Upper lobe of left lung (tissue), 4 donors: ENCODE measurements around the gene GSG1.

ENCODE experiments used
- EP300 ChIP-seq, 4 donors: sonication (generic); formaldehyde crosslinking; IDR thresholded peaks; one replicate each; pipeline ENCODE4 v1.5.1; 2017; ENCODE audit warnings: antibody characterized with exemption in 4 of 4, control low read depth in 2 of 4
- TF ChIP-seq, protein P1 (sequence below), 6 experiments: fragments of 450-650 bp in 4 of 6; fragments of 200-600 bp in 2 of 6; sonication (generic) in 2 of 6; IDR thresholded peaks; one replicate each; pipeline ENCODE4 v1.5.1; 2016 to 2019; ENCODE audit warnings: antibody characterized with exemption in 6 of 6

DNA sequence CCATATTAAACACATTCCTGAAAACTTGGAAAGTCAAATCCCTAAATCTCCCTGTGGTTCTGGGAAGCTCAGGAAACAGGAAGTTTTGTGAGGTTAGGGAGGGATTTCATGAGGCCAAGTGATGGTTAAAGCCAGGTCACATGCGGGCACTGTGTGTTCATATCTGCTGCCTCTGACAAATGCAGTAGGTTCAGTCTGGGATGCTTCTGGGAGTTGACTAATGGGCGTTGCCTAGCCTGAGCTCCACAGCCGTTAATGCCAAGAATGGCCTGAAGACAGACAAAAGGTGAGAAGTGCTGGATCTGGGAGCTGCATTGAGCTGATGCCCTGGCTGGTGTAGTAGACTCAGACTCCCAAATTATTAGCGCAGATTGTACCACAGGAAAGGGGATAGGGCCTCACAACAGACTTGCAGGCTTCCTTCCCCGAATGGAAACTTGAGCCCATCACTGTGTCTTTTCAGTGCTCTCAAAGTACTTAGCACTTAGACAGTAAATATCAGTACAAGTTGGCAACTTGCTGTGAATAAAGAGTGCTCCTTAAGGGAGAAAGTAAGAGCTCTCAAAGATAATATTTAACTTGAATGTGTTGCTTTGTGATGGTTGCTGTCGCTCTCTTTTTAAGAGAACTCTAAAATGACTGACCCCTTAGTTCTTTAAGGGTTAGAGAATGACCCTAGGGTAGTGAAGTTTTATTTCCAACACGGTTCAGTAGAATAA lies 17.3 kb downstream of the GSG1 start:
- TF ChIP-seq, protein P1, sequence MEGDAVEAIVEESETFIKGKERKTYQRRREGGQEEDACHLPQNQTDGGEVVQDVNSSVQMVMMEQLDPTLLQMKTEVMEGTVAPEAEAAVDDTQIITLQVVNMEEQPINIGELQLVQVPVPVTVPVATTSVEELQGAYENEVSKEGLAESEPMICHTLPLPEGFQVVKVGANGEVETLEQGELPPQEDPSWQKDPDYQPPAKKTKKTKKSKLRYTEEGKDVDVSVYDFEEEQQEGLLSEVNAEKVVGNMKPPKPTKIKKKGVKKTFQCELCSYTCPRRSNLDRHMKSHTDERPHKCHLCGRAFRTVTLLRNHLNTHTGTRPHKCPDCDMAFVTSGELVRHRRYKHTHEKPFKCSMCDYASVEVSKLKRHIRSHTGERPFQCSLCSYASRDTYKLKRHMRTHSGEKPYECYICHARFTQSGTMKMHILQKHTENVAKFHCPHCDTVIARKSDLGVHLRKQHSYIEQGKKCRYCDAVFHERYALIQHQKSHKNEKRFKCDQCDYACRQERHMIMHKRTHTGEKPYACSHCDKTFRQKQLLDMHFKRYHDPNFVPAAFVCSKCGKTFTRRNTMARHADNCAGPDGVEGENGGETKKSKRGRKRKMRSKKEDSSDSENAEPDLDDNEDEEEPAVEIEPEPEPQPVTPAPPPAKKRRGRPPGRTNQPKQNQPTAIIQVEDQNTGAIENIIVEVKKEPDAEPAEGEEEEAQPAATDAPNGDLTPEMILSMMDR (IDR thresholded peaks at IDR 0.05): no peak
- no peak for TF ChIP-seq EP300 (IDR thresholded peaks at IDR 0.05)
